Lung (tissue), 12 donors: ENCODE data around the gene KNOP1. TPM values are rescaled to one million over a fixed set of nuclear protein-coding genes. Genes with fewer than 3 reads are reported as not detected.

Source experiments
- ATAC-seq: fragments of 200-7000 bp; cut with Tn5 transposase; one replicate; pipeline ENCODE4 v1.9.1; 2020; ENCODE audit warnings: moderate number of reproducible peaks; ENCODE audit not compliant: insufficient read depth, low FRiP score
- DNase-seq, 3 donors: peaks; one replicate each; pipeline ENCODE4 v3.0.0-alpha.2; 2013 to 2017
- H3K27ac ChIP-seq, 2 donors: one replicate each; pipeline ENCODE4 v1.5.1; 2013; ENCODE audit warnings: mild to moderate bottlenecking in 2 of 2, moderate library complexity in 2 of 2, control low read depth in 1 of 2, inconsistent platforms in 1 of 2, low read depth in 1 of 2, low read length in 1 of 2
- H3K27me3 ChIP-seq, 3 donors: one replicate each; pipeline ENCODE4 v1.5.1; 2013; ENCODE audit warnings: low read length in 2 of 3; ENCODE audit not compliant: control insufficient read depth in 3 of 3, insufficient read depth in 3 of 3
- H3K36me3 ChIP-seq, 4 donors: one replicate each; pipeline ENCODE4 v1.5.1; 2013; ENCODE audit warnings: low read length in 4 of 4, mild to moderate bottlenecking in 1 of 4, moderate library complexity in 1 of 4; ENCODE audit not compliant: control insufficient read depth in 4 of 4, insufficient read depth in 4 of 4
- H3K4me1 ChIP-seq, 5 donors: one replicate each; pipeline ENCODE4 v1.5.1; 2013; ENCODE audit warnings: low read length in 5 of 5, mild to moderate bottlenecking in 2 of 5, moderate library complexity in 1 of 5; ENCODE audit not compliant: control insufficient read depth in 5 of 5, insufficient read depth in 5 of 5
- H3K4me3 ChIP-seq: one replicate; pipeline ENCODE4 v1.5.1; 2013; ENCODE audit warnings: mild to moderate bottlenecking, control low read depth, moderate library complexity
- H3K9ac ChIP-seq, 2 donors: one replicate each; pipeline ENCODE4 v1.5.1; 2013; ENCODE audit warnings: low read length in 2 of 2, control low read depth in 1 of 2; ENCODE audit not compliant: insufficient read depth in 1 of 2
- H3K9me3 ChIP-seq, 4 donors: one replicate each; pipeline ENCODE4 v1.5.1; 2013; ENCODE audit warnings: low read length in 3 of 4, mild to moderate bottlenecking in 1 of 4, moderate library complexity in 1 of 4; ENCODE audit not compliant: control insufficient read depth in 4 of 4, insufficient read depth in 3 of 4
- CTCF ChIP-seq: IDR thresholded peaks from 2 replicates; pipeline ENCODE4 v1.5.1; 2012; ENCODE audit warnings: mild to moderate bottlenecking; ENCODE audit errors: control extremely low read depth, extremely low read depth
- WGBS, 2 donors: extraction: QIAGEN DNeasy Blood & Tissue Kit; methylation state at CpG; one replicate each; pipeline ENCODE4 v1.1.7; 2013; 5-methylcytosine and 5-hydroxymethylcytosine counted together
- polyA plus RNA-seq, 2 donors: library from polyadenylated mRNA; stranded (reverse); fragments of 200-250 nt; gene quantifications; one replicate each; pipeline ENCODE4 v1.2.1, GENCODE V29; 2013
- total RNA-seq, 2 donors: library from RNA; depleted of rRNA in 1 of 2; stranded (reverse); fragments of >200 nt in 1 of 2; gene quantifications; one replicate each; pipeline ENCODE4 v1.2.1, GENCODE V29; 2014 to 2021
- donor health status: control.
- donor health status: control.
- donor health status: Bipolar disorder and iron deficiency.
- donor health status: healthy.
- donor health status: DM: yes; HTN: yes; CAD: no.

KNOP1 gene
- total and polyA plus RNA-seq, 4 donors: 11.7 to 14.7 (median 13.5) TPM

GRCh38 chr16:19691161-19691711, 26.8 kb downstream of the KNOP1 start:
- no peak overlapping the region for H3K9ac ChIP-seq
- no peaks in the 10 kb centered on the region for H3K9me3 ChIP-seq
- DNase-seq (peak in 1 of 3 donors; percentile 27), ATAC-seq (no peak)
- H3K36me3 ChIP-seq: peaks cover 7 to 19% (median 11%) of the 10 kb centered on the region in 4 donors
- H3K4me3 ChIP-seq: no peak overlapping the region
- H3K4me1 ChIP-seq: peaks cover 0 to 13% (median 3%) of the 10 kb centered on the region in 5 donors
- TF ChIP-seq CTCF: no peak
- H3K27me3 ChIP-seq: no peaks in the 10 kb centered on the region
- peak overlapping the region in 1 of 2 donors; percentile 11 for H3K27ac ChIP-seq
- WGBS, 2 donors: 65 to 69% methylated on average over 14 of the region's 14 CpGs

GRCh38 chr16:19690196-19690595, 27.8 kb downstream of the KNOP1 start:
- Histone ChIP-seq H3K4me1 (peaks cover 0 to 11% (median 0%) of the 10 kb centered on the region in 5 donors), H3K4me3 (no peak overlapping the region), H3K9me3 (no peaks in the 10 kb centered on the region), H3K36me3 (peaks cover 9 to 19% (median 14%) of the 10 kb centered on the region in 4 donors), H3K27me3 (no peaks in the 10 kb centered on the region), H3K27ac (no peak overlapping the region), H3K9ac (no peak overlapping the region)
- whole genome bisulfite sequencing, 2 donors: 59 to 62% methylated on average over 4 of the region's 4 CpGs
- TF ChIP-seq CTCF: no peak
- ATAC-seq (no peak), DNase-seq (no peak)

GRCh38 chr16:19689342-19689741, 28.7 kb downstream of the KNOP1 start:
- Histone ChIP-seq H3K27me3 (no peaks in the 10 kb centered on the region), H3K4me1 (peaks cover 0 to 11% (median 0%) of the 10 kb centered on the region in 5 donors), H3K36me3 (peaks cover 11 to 27% (median 20%) of the 10 kb centered on the region in 4 donors), H3K27ac (no peak overlapping the region), H3K4me3 (no peak overlapping the region), H3K9ac (no peak overlapping the region), H3K9me3 (peaks cover 0 to 3% (median 0%) of the 10 kb centered on the region in 4 donors)
- no peak for ATAC-seq
- 96 to 97% methylated on average over 5 of the region's 5 CpGs for WGBS, 2 donors
- DNase-seq: no peak
- TF ChIP-seq CTCF: no peak
